Breast epithelium (tissue), 4 donors: Measurements from ENCODE around the gene SKIL. TPM values are rescaled to one million over a fixed set of nuclear protein-coding genes. Genes with fewer than 3 reads are reported as not detected.
A peak's percentile ranks its signal among the peaks of the same experiment; 100 is the strongest.

Source experiments
- DNase-seq, 2 donors: peaks; one replicate each; pipeline ENCODE4 v3.0.0-alpha.2; 2019; ENCODE audit warnings: low spot score in 2 of 2
- H3K27ac ChIP-seq, 2 donors: fragments of 200-600 bp; sonication (generic) in 1 of 2; one replicate each; pipeline ENCODE4 v1.5.1; 2016 to 2019; ENCODE audit warnings: mild to moderate bottlenecking in 1 of 2
- H3K27me3 ChIP-seq, 2 donors: fragments of 200-600 bp; sonication (generic) in 1 of 2; one replicate each; pipeline versions ENCODE4 v1.5.1 to v1.6.0; 2017 to 2019; ENCODE audit warnings: control low read depth in 1 of 2, mild to moderate bottlenecking in 1 of 2
- H3K36me3 ChIP-seq: fragments of 200-600 bp; one replicate; pipeline ENCODE4 v1.5.1; 2019
- H3K4me1 ChIP-seq, 2 donors: fragments of 200-600 bp; sonication (generic); one replicate each; pipeline ENCODE4 v1.5.1; 2016 to 2019; ENCODE audit warnings: control low read depth in 1 of 2
- H3K4me3 ChIP-seq, 3 donors: fragments of 200-600 bp; sonication (generic); 1 replicate in 2 of 3; 2 replicates in 1 of 3; pipeline ENCODE4 v1.5.1; 2016 to 2019; ENCODE audit warnings: mild to moderate bottlenecking in 3 of 3, moderate library complexity in 2 of 3
- H3K9me3 ChIP-seq, 2 donors: fragments of 200-600 bp; sonication (generic) in 1 of 2; one replicate each; pipeline ENCODE4 v1.5.1; 2016 to 2019; ENCODE audit warnings: control low read depth in 1 of 2
- POLR2A ChIP-seq: fragments of 450-650 bp; IDR thresholded peaks from one replicate; pipeline ENCODE4 v1.6.1; 2016; ENCODE audit warnings: antibody characterized with exemption, mild to moderate bottlenecking, moderate library complexity
- POLR2AphosphoS5 ChIP-seq, 3 donors: sonication (generic); formaldehyde crosslinking; IDR thresholded peaks; one replicate each; pipeline ENCODE4 v1.6.1; 2017; ENCODE audit warnings: antibody characterized with exemption in 3 of 3
- intact Hi-C: fragments of 100-400 bp; cut with DNase I; formaldehyde crosslinking; loops from one replicate; pipeline ENCODE4 v1.15.1; 2023; ENCODE audit warnings: low total_unique reads
- total RNA-seq, 3 donors: library from RNA; depleted of rRNA; stranded (reverse); fragments of >200 nt; gene quantifications; one replicate each; pipeline ENCODE4 v1.1.0, GENCODE V29; 2016
- TF ChIP-seq, protein P1 (sequence below), 3 donors: fragments of 450-650 bp; IDR thresholded peaks; one replicate each; pipeline ENCODE4 v1.5.1; 2016 to 2017; ENCODE audit warnings: antibody characterized with exemption in 3 of 3, mild to moderate bottlenecking in 3 of 3, moderate library complexity in 3 of 3

SKIL gene
- total RNA-seq, 3 donors from 2014 or later, result 37.0 to 64.5 (median 53.1) TPM

GRCh38 chr3:170350515-170351413, 6.8 kb upstream of the SKIL start:
- Histone ChIP-seq H3K36me3 (no peaks in the 10 kb centered on the region), H3K27ac (no peak overlapping the region)
- intact Hi-C loops, result no loop called here

DNA sequence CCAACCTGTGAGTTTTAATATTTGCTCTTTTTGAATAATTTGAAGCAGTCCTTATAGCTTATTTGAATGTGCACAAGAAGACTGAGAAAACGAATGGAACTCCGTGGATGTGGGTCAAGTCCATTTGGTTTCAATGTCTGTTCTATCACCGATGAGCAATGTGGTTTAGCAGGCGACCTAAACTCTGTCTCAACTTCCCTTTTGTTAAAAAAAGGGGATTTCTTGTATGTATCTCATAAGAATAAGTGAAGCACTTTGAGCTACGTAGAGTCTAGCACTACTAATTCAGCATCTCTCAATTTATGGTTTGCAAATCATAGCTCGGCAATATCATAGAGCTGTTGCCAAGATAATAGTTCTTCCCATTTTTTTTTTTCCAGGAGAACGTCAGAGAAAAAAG, 4.6 kb upstream of the SKIL start:
- intact Hi-C loops, result no loop called here
- TF ChIP-seq POLR2A (no peak), POLR2AphosphoS5 (IDR thresholded peaks at IDR 0.05) (no peak)
- TF ChIP-seq, protein P1, sequence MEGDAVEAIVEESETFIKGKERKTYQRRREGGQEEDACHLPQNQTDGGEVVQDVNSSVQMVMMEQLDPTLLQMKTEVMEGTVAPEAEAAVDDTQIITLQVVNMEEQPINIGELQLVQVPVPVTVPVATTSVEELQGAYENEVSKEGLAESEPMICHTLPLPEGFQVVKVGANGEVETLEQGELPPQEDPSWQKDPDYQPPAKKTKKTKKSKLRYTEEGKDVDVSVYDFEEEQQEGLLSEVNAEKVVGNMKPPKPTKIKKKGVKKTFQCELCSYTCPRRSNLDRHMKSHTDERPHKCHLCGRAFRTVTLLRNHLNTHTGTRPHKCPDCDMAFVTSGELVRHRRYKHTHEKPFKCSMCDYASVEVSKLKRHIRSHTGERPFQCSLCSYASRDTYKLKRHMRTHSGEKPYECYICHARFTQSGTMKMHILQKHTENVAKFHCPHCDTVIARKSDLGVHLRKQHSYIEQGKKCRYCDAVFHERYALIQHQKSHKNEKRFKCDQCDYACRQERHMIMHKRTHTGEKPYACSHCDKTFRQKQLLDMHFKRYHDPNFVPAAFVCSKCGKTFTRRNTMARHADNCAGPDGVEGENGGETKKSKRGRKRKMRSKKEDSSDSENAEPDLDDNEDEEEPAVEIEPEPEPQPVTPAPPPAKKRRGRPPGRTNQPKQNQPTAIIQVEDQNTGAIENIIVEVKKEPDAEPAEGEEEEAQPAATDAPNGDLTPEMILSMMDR (IDR thresholded peaks at IDR 0.05), result no peak
- no peaks in the 10 kb centered on the region for H3K9me3 ChIP-seq

More at GRCh38 chr3:170350515-170351413, 6.8 kb upstream of the SKIL start:
- Histone ChIP-seq H3K27me3 (no peaks in the 10 kb centered on the region), H3K4me3 (no peak overlapping the region), H3K4me1 (no peaks in the 10 kb centered on the region), H3K9me3 (no peaks in the 10 kb centered on the region)
- DNase-seq, result no peak
- TF ChIP-seq POLR2AphosphoS5 (IDR thresholded peaks at IDR 0.05), result no peak
- TF ChIP-seq, protein P1 (IDR thresholded peaks at IDR 0.05), result no peak
- no peak for TF ChIP-seq POLR2A

GRCh38 chr3:170353485-170353884, 4.0 kb upstream of the SKIL start:
- no peak overlapping the region for H3K4me3 ChIP-seq
- H3K27ac ChIP-seq, result no peak overlapping the region
- no peaks in the 10 kb centered on the region for H3K4me1 ChIP-seq
- no peak for DNase-seq
- intact Hi-C loops, result no loop called here
- no peaks in the 10 kb centered on the region for H3K36me3 ChIP-seq
- TF ChIP-seq POLR2AphosphoS5 (IDR thresholded peaks at IDR 0.05) (no peak), POLR2A (no peak)
- TF ChIP-seq, protein P1 (IDR thresholded peaks at IDR 0.05), result no peak
- no peaks in the 10 kb centered on the region for H3K27me3 ChIP-seq
- H3K9me3 ChIP-seq, result no peaks in the 10 kb centered on the region

More for the DNA sequence above, 4.6 kb upstream of the SKIL start:
- DNase-seq, result no peak
- H3K27ac ChIP-seq, result no peak overlapping the region
- no peak overlapping the region for H3K4me3 ChIP-seq
- no peaks in the 10 kb centered on the region for H3K4me1 ChIP-seq
- H3K27me3 ChIP-seq, result no peaks in the 10 kb centered on the region
- H3K36me3 ChIP-seq, result no peaks in the 10 kb centered on the region

DNA sequence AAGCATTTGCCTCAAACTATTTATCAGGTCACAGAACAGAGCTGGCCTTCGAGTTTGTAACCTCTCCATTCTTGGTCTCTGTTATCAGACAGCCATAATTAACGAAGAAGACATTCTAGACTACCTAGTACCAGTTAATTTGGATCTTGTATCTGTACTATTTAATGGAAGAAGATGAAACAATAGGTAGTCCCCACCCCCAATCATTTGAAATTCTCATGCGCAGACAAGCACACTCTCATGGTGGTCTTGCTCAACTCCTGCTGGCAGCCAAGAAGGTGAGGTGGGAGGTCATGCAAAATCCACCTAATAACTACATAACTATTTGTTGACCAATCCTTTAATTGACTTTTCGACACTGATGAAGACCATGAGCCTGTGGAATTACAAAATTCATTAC, 2.8 kb upstream of the SKIL start:
- intact Hi-C loops, result loop anchor here (5.0 kb wide), 1 partner anchor 1108 kb away; the partner anchor contains the start of gene TNIK
- no peak for DNase-seq
- H3K27ac ChIP-seq, result no peak overlapping the region

DNA sequence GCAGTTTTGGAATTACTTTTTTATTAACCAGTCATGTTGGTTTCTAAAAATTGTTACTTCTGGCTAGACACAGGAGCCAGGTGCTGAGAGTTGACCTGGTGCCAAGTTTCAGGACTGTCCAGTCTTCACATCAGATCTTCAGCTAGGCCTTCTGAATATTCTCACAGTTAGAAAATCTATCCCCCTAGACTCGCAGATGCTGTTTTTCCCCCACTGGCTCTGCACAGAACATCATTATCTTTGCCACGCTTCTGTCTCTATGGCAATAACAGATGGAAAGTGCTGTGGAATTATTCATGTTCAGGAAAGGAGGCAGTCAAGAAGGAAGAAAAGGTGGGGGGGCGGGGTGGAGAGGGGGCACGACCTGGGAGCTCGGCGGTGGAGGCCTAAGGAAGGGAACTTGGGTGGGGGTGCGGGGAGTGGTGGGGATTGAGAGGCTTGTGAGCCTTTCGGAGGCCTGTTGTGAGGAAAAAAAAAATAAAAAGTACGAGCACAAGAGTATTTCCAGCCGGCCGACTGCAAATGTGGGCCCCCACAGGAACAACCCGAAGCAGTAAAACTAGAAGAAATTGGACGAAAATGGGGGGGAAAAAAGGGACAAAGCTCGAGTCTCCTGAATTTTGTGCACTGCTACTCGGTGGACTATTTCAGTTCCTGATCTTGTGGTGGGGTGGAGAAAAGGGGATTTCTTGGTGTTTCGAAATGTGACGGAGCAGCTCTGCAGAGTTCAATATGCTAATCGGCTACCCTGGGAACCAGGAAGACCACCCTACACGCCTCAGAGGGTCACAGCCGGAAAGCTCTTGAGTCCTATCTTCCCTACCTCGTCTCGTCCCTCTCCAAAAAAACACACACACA, 1.5 kb upstream of the SKIL start:
- TF ChIP-seq POLR2AphosphoS5 (IDR thresholded peaks at IDR 0.05), result no peak
- Histone ChIP-seq H3K4me1 (peaks cover 0 to 2% of the 10 kb centered on the region in 2 donors), H3K9me3 (no peaks in the 10 kb centered on the region), H3K4me3 (peak overlapping the region; percentile 89 to 99 (median 99)), H3K27me3 (no peaks in the 10 kb centered on the region), H3K27ac (peak overlapping the region; percentile 100), H3K36me3 (no peaks in the 10 kb centered on the region)
- intact Hi-C loops, result loop anchor here (5.0 kb wide), 1 partner anchor 1106 kb away; the partner anchor contains the start of gene TNIK
- peak in 1 of 2 donors; percentile 30 for DNase-seq

More for the DNA sequence above, 2.8 kb upstream of the SKIL start:
- no peaks in the 10 kb centered on the region for H3K36me3 ChIP-seq
- no peak for TF ChIP-seq POLR2A
- no peaks in the 10 kb centered on the region for H3K9me3 ChIP-seq
- H3K4me3 ChIP-seq, result no peak overlapping the region
- H3K4me1 ChIP-seq, result no peaks in the 10 kb centered on the region
- H3K27me3 ChIP-seq, result no peaks in the 10 kb centered on the region
